WTC11 (cell line): Measurements from ENCODE around the gene NOTO. TPM values are rescaled to one million over a fixed set of nuclear protein-coding genes. Genes with fewer than 3 reads are reported as not detected.

Experiments used
- ATAC-seq: fragments of 200-7000 bp; cut with Tn5 transposase; 2 replicates; pipeline ENCODE4 v1.10.0; 2021; ENCODE audit warnings: mild to moderate bottlenecking, moderate library complexity
- CTCF ChIA-PET: fragments of 300-600 bp; sonication (Branson Sonifier 250); formaldehyde crosslinking; loops from one replicate; lab custom pipeline; 2021; ENCODE audit warnings: antibody characterized with exemption; lab: Charles Lee
- POLR2A ChIA-PET: fragments of 350-600 bp; sonication (Branson Sonifier 250); formaldehyde crosslinking; loops from one replicate; lab custom pipeline; 2021; ENCODE audit warnings: antibody characterized with exemption; lab: Charles Lee
- DNase-seq: peaks from one replicate; pipeline ENCODE4 v3.0.0; 2021; ENCODE audit warnings: low spot score
- H3K27ac Mint-ChIP-seq: 2 replicates; pipeline ENCODE4 v1.8.0; 2021; ENCODE audit warnings: mixed read lengths
- H3K27me3 Mint-ChIP-seq: 2 replicates; pipeline ENCODE4 v1.8.0; 2021; ENCODE audit warnings: low read depth, mild to moderate bottlenecking, moderate library complexity, mixed read lengths
- H3K36me3 Mint-ChIP-seq: 2 replicates; pipeline ENCODE4 v1.8.0; 2021; ENCODE audit warnings: mixed read lengths
- H3K4me1 Mint-ChIP-seq: 2 replicates; pipeline ENCODE4 v1.8.0; 2022; ENCODE audit warnings: mixed read lengths
- H3K4me3 Mint-ChIP-seq: 2 replicates; pipeline ENCODE4 v1.8.0; 2021; ENCODE audit warnings: mild to moderate bottlenecking, moderate library complexity, mixed read lengths
- H3K9me3 Mint-ChIP-seq: 2 replicates; pipeline ENCODE4 v1.8.0; 2021; ENCODE audit warnings: mixed read lengths
- ATF1 ChIP-seq: sonication (generic); formaldehyde crosslinking; IDR thresholded peaks from 2 replicates; pipeline ENCODE4 v1.8.1; 2023; ENCODE audit warnings: mild to moderate bottlenecking, moderate library complexity, missing genetic modification reagents
- CBFB ChIP-seq: sonication (generic); formaldehyde crosslinking; IDR thresholded peaks from 2 replicates; pipeline ENCODE4 v1.8.1; 2022; ENCODE audit warnings: mild to moderate bottlenecking, low read depth, missing genetic modification reagents
- ESRRA ChIP-seq: sonication (generic); formaldehyde crosslinking; IDR thresholded peaks from 2 replicates; pipeline ENCODE4 v1.8.1; 2022; ENCODE audit warnings: mild to moderate bottlenecking, missing genetic modification reagents, borderline replicate concordance
- FOXJ3 ChIP-seq: sonication (generic); formaldehyde crosslinking; IDR thresholded peaks from 2 replicates; pipeline ENCODE4 v1.9.0; 2021; ENCODE audit warnings: missing genetic modification reagents, mild to moderate bottlenecking, borderline replicate concordance
- JAZF1 ChIP-seq: fragments of 250-450 bp; sonication (Bioruptor Pico); IDR thresholded peaks from 2 replicates; pipeline ENCODE4 v1.9.0; 2021; ENCODE audit warnings: moderate library complexity, mild to moderate bottlenecking, inconsistent platforms
- MXD4 ChIP-seq: fragments of 250-450 bp; sonication (Bioruptor Pico); IDR thresholded peaks from 2 replicates; pipeline ENCODE4 v1.8.0; 2021; ENCODE audit warnings: mild to moderate bottlenecking, moderate library complexity, borderline replicate concordance
- NR1H2 ChIP-seq: sonication (generic); formaldehyde crosslinking; IDR thresholded peaks from 2 replicates; pipeline ENCODE4 v1.9.0; 2021; ENCODE audit warnings: mild to moderate bottlenecking, moderate library complexity, missing genetic modification reagents
- RORB ChIP-seq: fragments of 250-450 bp; sonication (Bioruptor Pico); IDR thresholded peaks from 2 replicates; pipeline ENCODE4 v1.9.0; 2021; ENCODE audit warnings: mild to moderate bottlenecking
- TCF7 ChIP-seq: sonication (generic); formaldehyde crosslinking; IDR thresholded peaks from 2 replicates; pipeline ENCODE4 v1.8.0; 2022; ENCODE audit warnings: mild to moderate bottlenecking, low read depth, missing genetic modification reagents, moderate library complexity
- ZNF416 ChIP-seq: fragments of 250-450 bp; sonication (Bioruptor Pico); IDR thresholded peaks from 2 replicates; pipeline ENCODE4 v1.9.0; 2021; ENCODE audit warnings: mild to moderate bottlenecking, inconsistent platforms
- ZNF423 ChIP-seq: fragments of 250-450 bp; sonication (Bioruptor Pico); IDR thresholded peaks from 2 replicates; pipeline ENCODE4 v2.1.2; 2022; ENCODE audit warnings: mild to moderate bottlenecking, moderate library complexity
- total RNA-seq: library from RNA; stranded (reverse); gene quantifications from 3 replicates; pipeline ENCODE4 v1.2.3, GENCODE V29; 2021
- TF ChIP-seq, protein P1 (sequence below): sonication (generic); formaldehyde crosslinking; IDR thresholded peaks from 2 replicates; pipeline ENCODE4 v1.8.1; 2023; ENCODE audit warnings: mild to moderate bottlenecking, missing genetic modification reagents
- TF ChIP-seq, protein P2 (sequence below): sonication (generic); formaldehyde crosslinking; IDR thresholded peaks from 2 replicates; pipeline ENCODE4 v1.8.1; 2023; ENCODE audit warnings: mild to moderate bottlenecking, missing genetic modification reagents, borderline replicate concordance
- TF ChIP-seq, protein P3 (sequence below): sonication (generic); formaldehyde crosslinking; IDR thresholded peaks from 2 replicates; pipeline ENCODE4 v1.8.1; 2023; ENCODE audit warnings: mild to moderate bottlenecking, missing genetic modification reagents
- TF ChIP-seq, protein P4 (sequence below): sonication (generic); formaldehyde crosslinking; IDR thresholded peaks from 2 replicates; pipeline ENCODE4 v1.8.1; 2022; ENCODE audit warnings: missing genetic modification reagents, borderline replicate concordance
- TF ChIP-seq, protein P5 (sequence below): sonication (generic); formaldehyde crosslinking; IDR thresholded peaks from 2 replicates; pipeline ENCODE4 v1.8.1; 2023; ENCODE audit warnings: mild to moderate bottlenecking, missing genetic modification reagents, moderate library complexity
- TF ChIP-seq, protein P6 (sequence below): fragments of 250-450 bp; sonication (Bioruptor Pico); IDR thresholded peaks from 2 replicates; pipeline ENCODE4 v1.8.0; 2021; ENCODE audit warnings: mild to moderate bottlenecking
- TF ChIP-seq, protein P7 (sequence below): sonication (generic); formaldehyde crosslinking; conservative IDR thresholded peaks from 2 replicates; pipeline ENCODE4 v1.8.1; 2022; ENCODE audit warnings: mild to moderate bottlenecking, missing genetic modification reagents

Gene NOTO
- total RNA-seq, 1 experiment from 2014 or later, result 0.15 TPM

DNA sequence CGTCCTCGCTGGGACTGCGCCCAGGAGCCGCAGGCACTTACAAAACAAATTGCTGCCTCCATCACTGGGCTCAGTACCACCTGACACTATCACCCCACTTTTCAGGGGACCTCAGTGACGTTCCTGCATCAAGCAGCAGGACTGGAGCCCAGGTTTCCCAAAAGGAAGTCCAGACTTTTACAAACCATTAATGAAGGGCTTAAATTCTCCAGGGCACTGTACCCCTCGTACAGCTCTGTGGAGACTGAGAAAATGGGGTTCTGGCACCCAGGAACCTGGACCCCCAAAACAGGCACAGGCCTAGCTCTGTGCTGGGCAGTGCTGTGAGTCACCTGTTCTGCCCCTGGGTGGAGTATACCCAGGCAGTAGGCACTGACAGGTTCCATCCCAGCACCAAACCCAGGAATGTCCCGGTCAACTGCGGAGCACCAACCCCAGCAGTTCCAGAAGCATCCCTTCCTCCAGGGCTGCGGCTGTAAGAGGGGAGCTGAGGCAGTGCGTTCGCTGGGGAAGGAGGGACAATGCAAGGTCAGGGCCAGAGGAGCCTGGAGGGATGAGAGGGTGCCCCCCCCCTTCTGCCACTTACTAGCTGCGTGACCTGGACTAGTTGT lies 24.6 kb upstream of the NOTO start:
- no peaks in the 10 kb centered on the region for H3K36me3 Mint-ChIP-seq
- peak; percentile 38 for DNase-seq
- TF ChIP-seq, protein P1, sequence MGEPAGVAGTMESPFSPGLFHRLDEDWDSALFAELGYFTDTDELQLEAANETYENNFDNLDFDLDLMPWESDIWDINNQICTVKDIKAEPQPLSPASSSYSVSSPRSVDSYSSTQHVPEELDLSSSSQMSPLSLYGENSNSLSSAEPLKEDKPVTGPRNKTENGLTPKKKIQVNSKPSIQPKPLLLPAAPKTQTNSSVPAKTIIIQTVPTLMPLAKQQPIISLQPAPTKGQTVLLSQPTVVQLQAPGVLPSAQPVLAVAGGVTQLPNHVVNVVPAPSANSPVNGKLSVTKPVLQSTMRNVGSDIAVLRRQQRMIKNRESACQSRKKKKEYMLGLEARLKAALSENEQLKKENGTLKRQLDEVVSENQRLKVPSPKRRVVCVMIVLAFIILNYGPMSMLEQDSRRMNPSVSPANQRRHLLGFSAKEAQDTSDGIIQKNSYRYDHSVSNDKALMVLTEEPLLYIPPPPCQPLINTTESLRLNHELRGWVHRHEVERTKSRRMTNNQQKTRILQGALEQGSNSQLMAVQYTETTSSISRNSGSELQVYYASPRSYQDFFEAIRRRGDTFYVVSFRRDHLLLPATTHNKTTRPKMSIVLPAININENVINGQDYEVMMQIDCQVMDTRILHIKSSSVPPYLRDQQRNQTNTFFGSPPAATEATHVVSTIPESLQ (CRISPR knock-in tag), result no peak
- TF ChIP-seq ESRRA (CRISPR knock-in tag) (no peak), TCF7 (CRISPR knock-in tag) (no peak), NR1H2 (CRISPR knock-in tag) (no peak), FOXJ3 (CRISPR knock-in tag) (no peak), ZNF416 (CRISPR knock-in tag) (no peak), RORB (no peak), CBFB (CRISPR knock-in tag) (no peak), ATF1 (CRISPR knock-in tag) (no peak), JAZF1 (CRISPR knock-in tag) (no peak), ZNF423 (CRISPR knock-in tag) (no peak), MXD4 (no peak)
- TF ChIP-seq, protein P2, sequence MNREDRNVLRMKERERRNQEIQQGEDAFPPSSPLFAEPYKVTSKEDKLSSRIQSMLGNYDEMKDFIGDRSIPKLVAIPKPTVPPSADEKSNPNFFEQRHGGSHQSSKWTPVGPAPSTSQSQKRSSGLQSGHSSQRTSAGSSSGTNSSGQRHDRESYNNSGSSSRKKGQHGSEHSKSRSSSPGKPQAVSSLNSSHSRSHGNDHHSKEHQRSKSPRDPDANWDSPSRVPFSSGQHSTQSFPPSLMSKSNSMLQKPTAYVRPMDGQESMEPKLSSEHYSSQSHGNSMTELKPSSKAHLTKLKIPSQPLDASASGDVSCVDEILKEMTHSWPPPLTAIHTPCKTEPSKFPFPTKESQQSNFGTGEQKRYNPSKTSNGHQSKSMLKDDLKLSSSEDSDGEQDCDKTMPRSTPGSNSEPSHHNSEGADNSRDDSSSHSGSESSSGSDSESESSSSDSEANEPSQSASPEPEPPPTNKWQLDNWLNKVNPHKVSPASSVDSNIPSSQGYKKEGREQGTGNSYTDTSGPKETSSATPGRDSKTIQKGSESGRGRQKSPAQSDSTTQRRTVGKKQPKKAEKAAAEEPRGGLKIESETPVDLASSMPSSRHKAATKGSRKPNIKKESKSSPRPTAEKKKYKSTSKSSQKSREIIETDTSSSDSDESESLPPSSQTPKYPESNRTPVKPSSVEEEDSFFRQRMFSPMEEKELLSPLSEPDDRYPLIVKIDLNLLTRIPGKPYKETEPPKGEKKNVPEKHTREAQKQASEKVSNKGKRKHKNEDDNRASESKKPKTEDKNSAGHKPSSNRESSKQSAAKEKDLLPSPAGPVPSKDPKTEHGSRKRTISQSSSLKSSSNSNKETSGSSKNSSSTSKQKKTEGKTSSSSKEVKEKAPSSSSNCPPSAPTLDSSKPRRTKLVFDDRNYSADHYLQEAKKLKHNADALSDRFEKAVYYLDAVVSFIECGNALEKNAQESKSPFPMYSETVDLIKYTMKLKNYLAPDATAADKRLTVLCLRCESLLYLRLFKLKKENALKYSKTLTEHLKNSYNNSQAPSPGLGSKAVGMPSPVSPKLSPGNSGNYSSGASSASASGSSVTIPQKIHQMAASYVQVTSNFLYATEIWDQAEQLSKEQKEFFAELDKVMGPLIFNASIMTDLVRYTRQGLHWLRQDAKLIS (CRISPR knock-in tag), result no peak
- TF ChIP-seq, protein P3, sequence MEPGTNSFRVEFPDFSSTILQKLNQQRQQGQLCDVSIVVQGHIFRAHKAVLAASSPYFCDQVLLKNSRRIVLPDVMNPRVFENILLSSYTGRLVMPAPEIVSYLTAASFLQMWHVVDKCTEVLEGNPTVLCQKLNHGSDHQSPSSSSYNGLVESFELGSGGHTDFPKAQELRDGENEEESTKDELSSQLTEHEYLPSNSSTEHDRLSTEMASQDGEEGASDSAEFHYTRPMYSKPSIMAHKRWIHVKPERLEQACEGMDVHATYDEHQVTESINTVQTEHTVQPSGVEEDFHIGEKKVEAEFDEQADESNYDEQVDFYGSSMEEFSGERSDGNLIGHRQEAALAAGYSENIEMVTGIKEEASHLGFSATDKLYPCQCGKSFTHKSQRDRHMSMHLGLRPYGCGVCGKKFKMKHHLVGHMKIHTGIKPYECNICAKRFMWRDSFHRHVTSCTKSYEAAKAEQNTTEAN (CRISPR knock-in tag), result no peak
- TF ChIP-seq, protein P4, sequence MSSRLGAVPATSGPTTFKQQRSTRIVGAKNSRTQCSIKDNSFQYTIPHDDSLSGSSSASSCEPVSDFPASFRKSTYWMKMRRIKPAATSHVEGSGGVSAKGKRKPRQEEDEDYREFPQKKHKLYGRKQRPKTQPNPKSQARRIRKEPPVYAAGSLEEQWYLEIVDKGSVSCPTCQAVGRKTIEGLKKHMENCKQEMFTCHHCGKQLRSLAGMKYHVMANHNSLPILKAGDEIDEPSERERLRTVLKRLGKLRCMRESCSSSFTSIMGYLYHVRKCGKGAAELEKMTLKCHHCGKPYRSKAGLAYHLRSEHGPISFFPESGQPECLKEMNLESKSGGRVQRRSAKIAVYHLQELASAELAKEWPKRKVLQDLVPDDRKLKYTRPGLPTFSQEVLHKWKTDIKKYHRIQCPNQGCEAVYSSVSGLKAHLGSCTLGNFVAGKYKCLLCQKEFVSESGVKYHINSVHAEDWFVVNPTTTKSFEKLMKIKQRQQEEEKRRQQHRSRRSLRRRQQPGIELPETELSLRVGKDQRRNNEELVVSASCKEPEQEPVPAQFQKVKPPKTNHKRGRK (CRISPR knock-in tag), result no peak
- TF ChIP-seq, protein P5, sequence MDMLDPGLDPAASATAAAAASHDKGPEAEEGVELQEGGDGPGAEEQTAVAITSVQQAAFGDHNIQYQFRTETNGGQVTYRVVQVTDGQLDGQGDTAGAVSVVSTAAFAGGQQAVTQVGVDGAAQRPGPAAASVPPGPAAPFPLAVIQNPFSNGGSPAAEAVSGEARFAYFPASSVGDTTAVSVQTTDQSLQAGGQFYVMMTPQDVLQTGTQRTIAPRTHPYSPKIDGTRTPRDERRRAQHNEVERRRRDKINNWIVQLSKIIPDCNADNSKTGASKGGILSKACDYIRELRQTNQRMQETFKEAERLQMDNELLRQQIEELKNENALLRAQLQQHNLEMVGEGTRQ, result no peak; the same call in 1 of the 2 replicates
- TF ChIP-seq, protein P6, sequence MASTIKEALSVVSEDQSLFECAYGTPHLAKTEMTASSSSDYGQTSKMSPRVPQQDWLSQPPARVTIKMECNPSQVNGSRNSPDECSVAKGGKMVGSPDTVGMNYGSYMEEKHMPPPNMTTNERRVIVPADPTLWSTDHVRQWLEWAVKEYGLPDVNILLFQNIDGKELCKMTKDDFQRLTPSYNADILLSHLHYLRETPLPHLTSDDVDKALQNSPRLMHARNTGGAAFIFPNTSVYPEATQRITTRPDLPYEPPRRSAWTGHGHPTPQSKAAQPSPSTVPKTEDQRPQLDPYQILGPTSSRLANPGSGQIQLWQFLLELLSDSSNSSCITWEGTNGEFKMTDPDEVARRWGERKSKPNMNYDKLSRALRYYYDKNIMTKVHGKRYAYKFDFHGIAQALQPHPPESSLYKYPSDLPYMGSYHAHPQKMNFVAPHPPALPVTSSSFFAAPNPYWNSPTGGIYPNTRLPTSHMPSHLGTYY, result no peak
- TF ChIP-seq, protein P7, sequence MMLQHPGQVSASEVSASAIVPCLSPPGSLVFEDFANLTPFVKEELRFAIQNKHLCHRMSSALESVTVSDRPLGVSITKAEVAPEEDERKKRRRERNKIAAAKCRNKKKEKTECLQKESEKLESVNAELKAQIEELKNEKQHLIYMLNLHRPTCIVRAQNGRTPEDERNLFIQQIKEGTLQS, result no peak
- H3K4me3 Mint-ChIP-seq, result peak overlapping the region; percentile 86
- H3K9me3 Mint-ChIP-seq, result no peaks in the 10 kb centered on the region
- CTCF ChIA-PET, result interaction anchor here (0.6 to 5.2 kb wide), 82 partner anchors 9 to 1025 kb away, joined by 3 to 179 read pairs (median 6); partner anchors contain the start of genes CCT7, EGR4, EMX1 and NOTO
- peaks cover 97% of the 10 kb centered on the region for H3K27me3 Mint-ChIP-seq
- peaks cover 22% of the 10 kb centered on the region for H3K4me1 Mint-ChIP-seq
- ATAC-seq, result peak; percentile 33
- no peak overlapping the region for H3K27ac Mint-ChIP-seq
- POLR2A ChIA-PET, result interaction anchor here (0.5 to 2.2 kb wide), 5 partner anchors 21 to 285 kb away, joined by 3 to 6 read pairs (median 3); no protein-coding TSS in a partner anchor
